ENCODE results near the gene HSD17B1.
A peak's percentile ranks its signal among the peaks of the same experiment; 100 is the strongest.
"Not testable (repeated sequence)": the region's sequence is repeated elsewhere in the genome, so short reads cannot be mapped to it uniquely, and the experiment has no call there.

The HSD17B1 gene

GRCh38 chr17:42541041-42541833 lies 11.5 kb upstream of the HSD17B1 start:
- Mint-ChIP-seq H3K4me3 (peak overlapping the region in 2 of 3 experiments; percentile 8 to 26), H3K27ac (no peak overlapping the region), H3K4me1 (peaks cover 13% of the 10 kb centered on the region), H3K9me3 (no peaks in the 10 kb centered on the region), H3K27me3 (ENCODE audit: low read depth) (no peaks in the 10 kb centered on the region), H3K36me3 (ENCODE audit: low read depth) (peaks cover 18% of the 10 kb centered on the region)
- no peak for TF ChIP-seq CTCF (IDR thresholded peaks at IDR 0.05; ENCODE audit: unreplicated experiment in 3 of 3)

DNA sequence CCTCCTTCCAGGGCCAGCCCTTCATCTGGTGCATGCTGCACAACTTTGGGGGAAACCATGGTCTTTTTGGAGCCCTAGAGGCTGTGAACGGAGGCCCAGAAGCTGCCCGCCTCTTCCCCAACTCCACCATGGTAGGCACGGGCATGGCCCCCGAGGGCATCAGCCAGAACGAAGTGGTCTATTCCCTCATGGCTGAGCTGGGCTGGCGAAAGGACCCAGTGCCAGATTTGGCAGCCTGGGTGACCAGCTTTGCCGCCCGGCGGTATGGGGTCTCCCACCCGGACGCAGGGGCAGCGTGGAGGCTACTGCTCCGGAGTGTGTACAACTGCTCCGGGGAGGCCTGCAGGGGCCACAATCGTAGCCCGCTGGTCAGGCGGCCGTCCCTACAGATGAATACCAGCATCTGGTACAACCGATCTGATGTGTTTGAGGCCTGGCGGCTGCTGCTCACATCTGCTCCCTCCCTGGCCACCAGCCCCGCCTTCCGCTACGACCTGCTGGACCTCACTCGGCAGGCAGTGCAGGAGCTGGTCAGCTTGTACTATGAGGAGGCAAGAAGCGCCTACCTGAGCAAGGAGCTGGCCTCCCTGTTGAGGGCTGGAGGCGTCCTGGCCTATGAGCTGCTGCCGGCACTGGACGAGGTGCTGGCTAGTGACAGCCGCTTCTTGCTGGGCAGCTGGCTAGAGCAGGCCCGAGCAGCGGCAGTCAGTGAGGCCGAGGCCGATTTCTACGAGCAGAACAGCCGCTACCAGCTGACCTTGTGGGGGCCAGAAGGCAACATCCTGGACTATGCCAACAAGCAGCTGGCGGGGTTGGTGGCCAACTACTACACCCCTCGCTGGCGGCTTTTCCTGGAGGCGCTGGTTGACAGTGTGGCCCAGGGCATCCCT lies 9.3 kb upstream of the HSD17B1 start:
- H3K4me3 Mint-ChIP-seq: no peak overlapping the region
- H3K36me3 Mint-ChIP-seq (ENCODE audit: low read depth): peaks cover 14% of the 10 kb centered on the region
- H3K27me3 Mint-ChIP-seq (ENCODE audit: low read depth): peaks cover 6% of the 10 kb centered on the region
- H3K4me1 Mint-ChIP-seq: no peaks in the 10 kb centered on the region
- no peaks in the 10 kb centered on the region for H3K9me3 Mint-ChIP-seq
- no peak overlapping the region for H3K27ac Mint-ChIP-seq
- no peak for TF ChIP-seq CTCF (IDR thresholded peaks at IDR 0.05; ENCODE audit: unreplicated experiment in 3 of 3)

- Mint-ChIP-seq H3K4me3 (no peak overlapping the region), H3K27me3 (ENCODE audit: low read depth) (peaks cover 13% of the 10 kb centered on the region), H3K36me3 (ENCODE audit: low read depth) (peaks cover 7% of the 10 kb centered on the region), H3K27ac (no peak overlapping the region), H3K9me3 (no peaks in the 10 kb centered on the region), H3K4me1 (peaks cover 4% of the 10 kb centered on the region)
- TF ChIP-seq CTCF (IDR thresholded peaks at IDR 0.05; ENCODE audit: unreplicated experiment in 3 of 3): no peak
Observed at GRCh38 chr17:42544874-42545283, 7.8 kb upstream of the HSD17B1 start.

DNA sequence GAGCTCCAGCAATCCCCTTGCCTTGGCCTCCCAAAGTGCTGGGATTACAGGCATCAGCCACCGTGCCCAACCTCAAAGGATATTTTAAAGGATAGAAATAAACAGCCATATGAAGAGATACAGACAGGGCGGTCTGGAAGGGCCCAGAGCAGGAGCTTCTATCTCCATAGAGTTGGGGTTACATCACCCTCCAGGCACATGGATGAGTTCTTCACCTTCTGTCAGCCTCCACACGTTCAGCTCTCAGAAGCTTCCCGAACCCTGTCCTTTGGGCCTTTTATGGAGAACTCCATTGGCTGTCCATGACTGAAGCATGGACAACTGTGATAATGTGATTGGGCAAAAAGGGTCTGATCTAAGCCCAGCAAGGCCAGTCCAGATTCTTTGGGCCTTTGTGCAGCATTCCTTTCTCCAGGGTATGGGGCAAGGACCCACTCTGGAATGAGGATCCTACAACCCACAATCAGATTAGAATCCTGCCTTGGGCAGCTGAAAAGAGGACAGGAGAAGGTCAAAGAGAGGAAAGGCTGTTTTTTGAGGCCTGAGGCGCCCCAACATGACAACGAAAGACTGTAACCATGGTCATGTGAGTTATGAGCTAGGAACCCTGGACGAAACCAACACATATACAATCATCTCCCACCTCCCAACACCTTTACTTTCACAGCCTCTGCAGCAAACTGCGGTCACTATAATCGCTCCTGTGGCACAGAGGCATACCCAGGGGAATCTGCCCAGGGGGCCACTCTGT lies 6.8 kb upstream of the HSD17B1 start:
- not testable (repeated sequence) for H3K4me3 Mint-ChIP-seq; H3K4me1 Mint-ChIP-seq; H3K9me3 Mint-ChIP-seq; H3K27ac Mint-ChIP-seq; H3K36me3 Mint-ChIP-seq (ENCODE audit: low read depth)
- peaks cover 13% of the 10 kb centered on the region for H3K27me3 Mint-ChIP-seq (ENCODE audit: low read depth)

GRCh38 chr17:42547001-42547461 lies 5.7 kb upstream of the HSD17B1 start:
- Mint-ChIP-seq H3K27ac (no peak overlapping the region), H3K36me3 (ENCODE audit: low read depth) (peaks cover 3% of the 10 kb centered on the region), H3K27me3 (ENCODE audit: low read depth) (peaks cover 13% of the 10 kb centered on the region), H3K4me3 (peak overlapping the region in 2 of 3 experiments; percentile 52 to 58), H3K4me1 (peaks cover 9% of the 10 kb centered on the region), H3K9me3 (no peaks in the 10 kb centered on the region)
- no peak for TF ChIP-seq CTCF (IDR thresholded peaks at IDR 0.05; ENCODE audit: unreplicated experiment in 3 of 3)

GRCh38 chr17:42547698-42548069 lies 5.0 kb upstream of the HSD17B1 start:
- peaks cover 3% of the 10 kb centered on the region for H3K36me3 Mint-ChIP-seq (ENCODE audit: low read depth)
- peak overlapping the region in 2 of 3 experiments; percentile 39 to 42 for H3K4me3 Mint-ChIP-seq
- H3K9me3 Mint-ChIP-seq: no peaks in the 10 kb centered on the region
- H3K27me3 Mint-ChIP-seq (ENCODE audit: low read depth): peaks cover 13% of the 10 kb centered on the region
- H3K27ac Mint-ChIP-seq: no peak overlapping the region
- H3K4me1 Mint-ChIP-seq: peaks cover 9% of the 10 kb centered on the region
- TF ChIP-seq CTCF (IDR thresholded peaks at IDR 0.05; ENCODE audit: unreplicated experiment in 3 of 3): no peak

Data from nephron (organoid).